DOHH2 (cell line): ENCODE results near the gene TAF3.
"Not testable (repeated sequence)": the region's sequence is repeated elsewhere in the genome, so short reads cannot be mapped to it uniquely, and the experiment has no call there.

Source experiments
- H3F3A ChIP-seq: fragments of 200-600 bp; sonication (generic), shearing (Covaris generic); 2 replicates; pipeline ENCODE4 v1.6.0; 2016; ENCODE audit warnings: antibody characterized with exemption, mild to moderate bottlenecking; ENCODE audit not compliant: control insufficient read depth, insufficient read depth
- H3K27ac ChIP-seq: fragments of 200-600 bp; sonication (generic); 2 replicates; pipeline ENCODE4 v1.5.1; 2014; ENCODE audit warnings: low read depth, mild to moderate bottlenecking, low read length, moderate library complexity
- H3K27me3 ChIP-seq: fragments of 200-600 bp; sonication (generic); 2 replicates; pipeline ENCODE4 v1.6.1; 2014; ENCODE audit warnings: mild to moderate bottlenecking, low read length, mixed read lengths; ENCODE audit not compliant: control insufficient read depth
- H3K36me3 ChIP-seq: fragments of 200-600 bp; sonication (generic); 2 replicates; pipeline ENCODE4 v1.6.1; 2014; ENCODE audit warnings: mild to moderate bottlenecking, low read length, moderate library complexity, mixed read lengths; ENCODE audit not compliant: control insufficient read depth
- H3K4me1 ChIP-seq: fragments of 200-600 bp; sonication (generic); 2 replicates; pipeline ENCODE4 v1.6.1; 2014; ENCODE audit warnings: mild to moderate bottlenecking, low read length, mixed read lengths; ENCODE audit not compliant: control insufficient read depth
- H3K4me2 ChIP-seq: fragments of 200-600 bp; sonication (generic); 2 replicates; pipeline ENCODE4 v1.6.0; 2014; ENCODE audit warnings: mild to moderate bottlenecking, low read length, moderate library complexity
- H3K4me3 ChIP-seq: fragments of 200-600 bp; sonication (generic); 2 replicates; pipeline ENCODE4 v1.5.1; 2014; ENCODE audit warnings: mild to moderate bottlenecking, low read length, mixed read lengths
- H3K79me2 ChIP-seq: fragments of 200-600 bp; sonication (generic); 2 replicates; pipeline ENCODE4 v1.6.1; 2014; ENCODE audit warnings: mild to moderate bottlenecking, low read length, mixed read lengths; ENCODE audit not compliant: control insufficient read depth
- H3K9me2 ChIP-seq: fragments of 200-600 bp; sonication (generic); replicated peaks from 2 replicates; pipeline ENCODE4 v1.6.1; 2014; ENCODE audit warnings: mild to moderate bottlenecking, low read length, mixed read lengths; ENCODE audit not compliant: control insufficient read depth
- H3K9me3 ChIP-seq: fragments of 200-600 bp; sonication (generic); 2 replicates; pipeline ENCODE4 v1.6.1; 2014; ENCODE audit warnings: antibody characterized with exemption, low read length, mixed read lengths; ENCODE audit not compliant: control insufficient read depth, insufficient read depth
- H4K20me1 ChIP-seq: fragments of 200-600 bp; sonication (generic); 2 replicates; pipeline ENCODE4 v1.6.0; 2014; ENCODE audit warnings: low read depth, mild to moderate bottlenecking, antibody characterized with exemption, low read length, moderate library complexity; ENCODE audit not compliant: control insufficient read depth, insufficient read depth
- EZH2phosphoT487 ChIP-seq: fragments of 200-600 bp; sonication (generic); IDR thresholded peaks from 2 replicates; pipeline ENCODE4 v1.6.1; 2017; ENCODE audit warnings: borderline replicate concordance, mild to moderate bottlenecking, antibody characterized with exemption, low read length, moderate library complexity, mixed read lengths
- TF ChIP-seq, protein P1 (sequence below): fragments of 200-600 bp; sonication (generic); IDR thresholded peaks from one replicate; pipeline ENCODE4 v1.5.1; 2014; ENCODE audit warnings: antibody characterized with exemption, mild to moderate bottlenecking, low read depth, low read length; ENCODE audit not compliant: poor library complexity, severe bottlenecking

Gene TAF3, protein sequence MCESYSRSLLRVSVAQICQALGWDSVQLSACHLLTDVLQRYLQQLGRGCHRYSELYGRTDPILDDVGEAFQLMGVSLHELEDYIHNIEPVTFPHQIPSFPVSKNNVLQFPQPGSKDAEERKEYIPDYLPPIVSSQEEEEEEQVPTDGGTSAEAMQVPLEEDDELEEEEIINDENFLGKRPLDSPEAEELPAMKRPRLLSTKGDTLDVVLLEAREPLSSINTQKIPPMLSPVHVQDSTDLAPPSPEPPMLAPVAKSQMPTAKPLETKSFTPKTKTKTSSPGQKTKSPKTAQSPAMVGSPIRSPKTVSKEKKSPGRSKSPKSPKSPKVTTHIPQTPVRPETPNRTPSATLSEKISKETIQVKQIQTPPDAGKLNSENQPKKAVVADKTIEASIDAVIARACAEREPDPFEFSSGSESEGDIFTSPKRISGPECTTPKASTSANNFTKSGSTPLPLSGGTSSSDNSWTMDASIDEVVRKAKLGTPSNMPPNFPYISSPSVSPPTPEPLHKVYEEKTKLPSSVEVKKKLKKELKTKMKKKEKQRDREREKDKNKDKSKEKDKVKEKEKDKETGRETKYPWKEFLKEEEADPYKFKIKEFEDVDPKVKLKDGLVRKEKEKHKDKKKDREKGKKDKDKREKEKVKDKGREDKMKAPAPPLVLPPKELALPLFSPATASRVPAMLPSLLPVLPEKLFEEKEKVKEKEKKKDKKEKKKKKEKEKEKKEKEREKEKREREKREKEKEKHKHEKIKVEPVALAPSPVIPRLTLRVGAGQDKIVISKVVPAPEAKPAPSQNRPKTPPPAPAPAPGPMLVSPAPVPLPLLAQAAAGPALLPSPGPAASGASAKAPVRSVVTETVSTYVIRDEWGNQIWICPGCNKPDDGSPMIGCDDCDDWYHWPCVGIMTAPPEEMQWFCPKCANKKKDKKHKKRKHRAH

DNA sequence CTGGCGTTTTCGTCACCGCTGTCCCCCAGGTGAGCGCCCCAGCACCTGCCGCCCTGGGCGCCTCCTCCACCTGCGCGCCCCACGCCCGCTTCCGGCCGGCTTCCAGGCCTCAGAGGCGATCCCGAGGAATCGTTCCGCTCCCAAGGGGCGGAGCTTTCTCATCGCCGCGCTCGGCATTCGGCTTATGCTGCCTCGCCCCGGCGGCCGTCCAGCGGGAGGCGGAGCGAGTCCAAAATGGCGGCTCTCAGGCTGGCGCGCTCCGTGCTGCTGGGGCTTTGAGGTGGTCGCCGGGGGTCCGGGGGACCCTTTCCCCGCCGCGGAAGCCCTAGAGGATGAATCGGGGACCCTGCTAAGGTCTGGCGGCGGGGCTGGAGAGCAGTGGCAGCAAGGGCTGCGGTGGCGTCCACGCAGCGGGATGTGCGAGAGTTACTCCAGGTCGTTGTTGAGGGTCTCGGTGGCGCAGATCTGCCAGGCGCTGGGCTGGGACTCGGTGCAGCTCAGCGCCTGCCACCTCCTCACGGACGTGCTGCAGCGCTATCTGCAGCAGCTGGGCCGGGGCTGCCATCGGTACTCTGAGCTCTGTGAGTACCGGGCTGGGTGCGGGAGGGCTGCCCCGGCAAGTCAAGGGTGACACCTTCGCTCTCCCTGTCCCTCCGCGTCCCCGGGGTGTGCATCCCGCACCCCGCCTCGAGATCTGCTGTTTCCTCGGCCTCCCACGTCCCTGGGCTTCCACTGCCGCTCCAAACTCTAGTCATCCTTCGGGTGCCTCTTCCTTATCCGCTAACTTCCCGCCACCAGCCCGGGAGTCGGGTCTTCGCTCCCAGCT lies at the start of gene TAF3:
TSS of gene TAF3 (plus strand) at position 211 of the 826 bp plus-strand sequence. CDS start at position 416, 205 bp downstream.
- Histone ChIP-seq H3K36me3 (peaks cover 21% of the 10 kb centered on the region), H3K4me1 (peaks cover 22% of the 10 kb centered on the region), H3K9me3 (no peaks in the 10 kb centered on the region), H3K27ac (no peak within 1 kb of the TSS), H3K4me2 (peak within 1 kb of the TSS; percentile 97), H3K4me3 (peak within 1 kb of the TSS; percentile 100), H3K27me3 (no peaks in the 10 kb centered on the region), H3K9me2 (no peaks in the 10 kb centered on the region), H3K79me2 (peaks cover 29% of the 10 kb centered on the region), H4K20me1 (peaks cover 4% of the 10 kb centered on the region; the same call in 1 of the 2 replicates), H3F3A (no peaks in the 10 kb centered on the region)
- TF ChIP-seq, protein P1, sequence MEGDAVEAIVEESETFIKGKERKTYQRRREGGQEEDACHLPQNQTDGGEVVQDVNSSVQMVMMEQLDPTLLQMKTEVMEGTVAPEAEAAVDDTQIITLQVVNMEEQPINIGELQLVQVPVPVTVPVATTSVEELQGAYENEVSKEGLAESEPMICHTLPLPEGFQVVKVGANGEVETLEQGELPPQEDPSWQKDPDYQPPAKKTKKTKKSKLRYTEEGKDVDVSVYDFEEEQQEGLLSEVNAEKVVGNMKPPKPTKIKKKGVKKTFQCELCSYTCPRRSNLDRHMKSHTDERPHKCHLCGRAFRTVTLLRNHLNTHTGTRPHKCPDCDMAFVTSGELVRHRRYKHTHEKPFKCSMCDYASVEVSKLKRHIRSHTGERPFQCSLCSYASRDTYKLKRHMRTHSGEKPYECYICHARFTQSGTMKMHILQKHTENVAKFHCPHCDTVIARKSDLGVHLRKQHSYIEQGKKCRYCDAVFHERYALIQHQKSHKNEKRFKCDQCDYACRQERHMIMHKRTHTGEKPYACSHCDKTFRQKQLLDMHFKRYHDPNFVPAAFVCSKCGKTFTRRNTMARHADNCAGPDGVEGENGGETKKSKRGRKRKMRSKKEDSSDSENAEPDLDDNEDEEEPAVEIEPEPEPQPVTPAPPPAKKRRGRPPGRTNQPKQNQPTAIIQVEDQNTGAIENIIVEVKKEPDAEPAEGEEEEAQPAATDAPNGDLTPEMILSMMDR: no peak
- no peak for TF ChIP-seq EZH2phosphoT487

DNA sequence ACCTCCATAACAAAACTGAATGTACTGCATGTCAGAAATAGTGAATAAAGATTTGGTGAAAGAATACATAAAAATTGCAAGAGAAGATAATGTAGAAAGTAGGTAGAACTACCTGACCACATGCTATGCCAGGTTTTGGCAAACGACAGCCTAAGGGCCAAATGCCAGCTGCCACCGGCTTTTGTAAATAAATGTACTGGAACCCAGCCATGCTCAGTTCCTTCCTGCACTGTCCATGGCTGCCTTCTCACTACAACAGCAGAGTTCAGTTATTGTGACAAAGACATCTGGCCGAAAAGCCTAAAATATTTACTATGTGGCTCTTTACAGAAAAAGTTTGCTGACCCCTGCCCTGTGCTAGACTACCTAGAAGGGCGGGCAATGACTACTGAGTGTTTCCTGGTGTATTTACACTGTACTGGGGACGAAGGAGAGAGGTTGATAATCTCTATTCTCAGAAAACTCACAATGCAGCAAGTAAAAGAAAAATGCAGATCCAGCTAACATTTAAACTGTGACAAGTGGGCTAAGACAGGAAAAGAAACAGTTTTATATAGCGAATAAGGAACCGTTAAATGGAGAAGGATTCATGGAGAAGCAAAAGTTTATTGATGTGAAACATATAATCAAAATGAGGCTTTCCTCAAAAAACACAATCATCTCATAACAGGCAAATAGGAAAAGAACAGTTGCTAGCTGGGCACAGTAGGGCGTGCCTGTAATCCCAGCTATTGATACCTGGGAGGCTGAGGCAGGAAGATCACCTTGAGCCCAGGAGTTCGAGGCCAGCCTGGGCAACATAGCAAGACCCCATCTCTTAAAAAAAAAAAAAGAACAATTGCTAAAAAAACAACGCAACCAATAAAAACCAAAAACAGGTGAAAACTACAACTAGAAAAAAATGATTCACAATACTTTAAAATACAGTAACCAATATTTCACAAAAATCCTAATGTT lies 44.2 kb upstream of the TAF3 start:
- Histone ChIP-seq H3K27me3 (no peaks in the 10 kb centered on the region), H3K36me3 (peaks cover 35% of the 10 kb centered on the region), H3K79me2 (no peaks in the 10 kb centered on the region), H3K9me3 (no peaks in the 10 kb centered on the region), H4K20me1 (no peaks in the 10 kb centered on the region), H3K4me2 (no peak overlapping the region), H3F3A (no peaks in the 10 kb centered on the region), H3K9me2 (no peaks in the 10 kb centered on the region), H3K4me3 (no peak overlapping the region), H3K27ac (no peak overlapping the region), H3K4me1 (no peaks in the 10 kb centered on the region)
- TF ChIP-seq, protein P1: no peak
- no peak for TF ChIP-seq EZH2phosphoT487

DNA sequence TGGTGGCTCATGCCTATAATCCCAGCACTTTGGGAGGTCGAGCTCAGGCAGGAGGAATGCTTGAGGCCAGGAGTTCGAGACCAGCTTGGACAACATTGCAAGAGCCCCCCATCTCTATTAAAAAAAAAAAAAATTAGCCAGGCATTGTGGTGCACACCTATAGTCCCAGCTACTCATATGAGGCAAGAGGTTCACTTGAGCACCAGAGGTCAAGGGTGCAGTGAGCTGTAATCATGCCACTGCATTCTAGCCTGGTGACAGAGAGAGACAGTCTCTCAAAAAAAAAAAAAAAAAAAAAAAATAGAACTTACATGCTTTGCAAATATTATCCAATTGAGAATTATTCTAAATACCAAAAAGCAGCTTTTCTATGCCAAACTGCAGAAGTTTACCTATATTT lies 41.5 kb upstream of the TAF3 start:
- no peak for TF ChIP-seq EZH2phosphoT487
- TF ChIP-seq, protein P1: no peak
- Histone ChIP-seq H3K79me2 (peaks cover 5% of the 10 kb centered on the region), H3K9me3 (no peaks in the 10 kb centered on the region), H3K27me3 (no peaks in the 10 kb centered on the region), H3K36me3 (peaks cover 47% of the 10 kb centered on the region), H3K4me1 (no peaks in the 10 kb centered on the region), H3K9me2 (no peaks in the 10 kb centered on the region), H4K20me1 (no peaks in the 10 kb centered on the region), H3K27ac (no peak overlapping the region), H3F3A (no peaks in the 10 kb centered on the region), H3K4me3 (no peak overlapping the region), H3K4me2 (no peak overlapping the region)

DNA sequence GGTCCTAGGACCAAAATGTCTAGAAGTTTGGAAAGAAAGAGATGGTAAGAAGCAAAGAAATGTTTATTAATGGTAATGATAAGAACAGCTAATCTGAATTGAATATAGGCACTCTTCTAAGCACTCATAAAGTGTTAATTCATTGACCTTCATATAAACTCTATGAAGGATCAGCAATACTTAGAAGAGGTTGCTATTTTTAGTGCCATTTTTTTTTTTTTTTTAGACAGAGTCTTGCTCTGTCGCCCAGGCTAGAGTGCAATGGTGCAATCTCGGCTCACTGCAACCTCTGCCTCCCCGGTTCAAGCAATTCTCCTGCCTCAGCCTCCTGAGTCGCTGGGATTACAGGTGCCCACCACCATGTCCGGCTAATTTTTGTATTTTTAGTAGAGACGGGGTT lies 36.1 kb upstream of the TAF3 start:
- not testable (repeated sequence) for H3K9me3 ChIP-seq, H4K20me1 ChIP-seq, H3K27me3 ChIP-seq, H3K27ac ChIP-seq, H3K4me1 ChIP-seq, H3K4me3 ChIP-seq, H3K4me2 ChIP-seq, H3K9me2 ChIP-seq, H3F3A ChIP-seq
- Histone ChIP-seq H3K36me3 (peaks cover 32% of the 10 kb centered on the region), H3K79me2 (peaks cover 49% of the 10 kb centered on the region)
